ENCODE data around the gene CRLF2.
"Not testable (repeated sequence)": the region's sequence is repeated elsewhere in the genome, so short reads cannot be mapped to it uniquely, and the experiment has no call there.

The CRLF2 gene

GRCh38 chrX:1212532-1212931, at the start of gene CRLF2:
Gene CRLF2, minus strand, starts transcription at chrX:1212649. Its CDS starts 15 bp downstream, at chrX:1212634.
- no peak for DNase-seq (ENCODE audit: low spot score)

DNA sequence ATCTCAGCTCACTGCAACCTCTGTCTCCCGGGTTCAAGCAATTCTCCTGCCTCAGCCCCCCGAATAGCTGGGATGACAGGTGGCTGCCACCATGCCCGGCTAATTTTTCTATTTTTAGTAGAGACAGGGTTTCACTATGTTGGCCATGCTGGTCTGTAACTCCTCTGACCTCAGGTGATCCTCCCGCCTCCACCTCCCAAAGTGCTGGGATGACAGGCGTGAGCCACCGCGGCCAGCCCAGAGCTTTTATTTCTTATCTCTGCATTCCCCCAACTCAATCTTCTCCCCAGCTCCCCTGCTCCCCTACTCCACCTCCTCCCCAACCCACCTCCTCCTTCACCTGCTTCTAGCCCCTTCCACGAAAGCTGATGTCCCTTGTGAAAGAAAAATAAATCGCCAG, 49.3 kb upstream of the CRLF2 start:
- not testable (repeated sequence) for DNase-seq (ENCODE audit: low spot score)

DNA sequence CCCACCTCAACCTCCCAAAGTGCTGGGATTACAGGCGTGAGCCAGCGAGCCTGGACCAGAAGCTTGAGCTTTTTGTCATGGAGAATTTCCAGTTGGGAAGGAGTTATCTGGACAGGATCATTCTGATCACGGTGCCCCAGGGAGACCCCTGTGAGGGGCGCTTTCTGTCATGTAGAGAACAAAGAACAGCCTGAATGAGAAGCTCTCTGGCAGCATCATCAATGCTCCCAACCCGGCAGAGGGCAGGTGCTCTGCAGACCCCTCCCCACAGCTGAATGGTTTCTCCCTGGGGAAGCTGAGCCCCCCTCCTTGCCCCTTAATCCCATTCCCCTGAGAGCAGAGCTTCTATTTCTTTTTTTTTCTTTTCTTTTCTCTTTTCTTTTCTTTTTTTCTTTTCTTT, 48.8 kb upstream of the CRLF2 start:
- DNase-seq (ENCODE audit: low spot score): no peak

- DNase-seq (ENCODE audit: low spot score): no peak
These were observed 40.4 kb upstream of the CRLF2 start for GRCh38 chrX:1252861-1253260.

- DNase-seq (ENCODE audit: low spot score): no peak
These were observed 36.8 kb upstream of the CRLF2 start for GRCh38 chrX:1249101-1249887.

DNA sequence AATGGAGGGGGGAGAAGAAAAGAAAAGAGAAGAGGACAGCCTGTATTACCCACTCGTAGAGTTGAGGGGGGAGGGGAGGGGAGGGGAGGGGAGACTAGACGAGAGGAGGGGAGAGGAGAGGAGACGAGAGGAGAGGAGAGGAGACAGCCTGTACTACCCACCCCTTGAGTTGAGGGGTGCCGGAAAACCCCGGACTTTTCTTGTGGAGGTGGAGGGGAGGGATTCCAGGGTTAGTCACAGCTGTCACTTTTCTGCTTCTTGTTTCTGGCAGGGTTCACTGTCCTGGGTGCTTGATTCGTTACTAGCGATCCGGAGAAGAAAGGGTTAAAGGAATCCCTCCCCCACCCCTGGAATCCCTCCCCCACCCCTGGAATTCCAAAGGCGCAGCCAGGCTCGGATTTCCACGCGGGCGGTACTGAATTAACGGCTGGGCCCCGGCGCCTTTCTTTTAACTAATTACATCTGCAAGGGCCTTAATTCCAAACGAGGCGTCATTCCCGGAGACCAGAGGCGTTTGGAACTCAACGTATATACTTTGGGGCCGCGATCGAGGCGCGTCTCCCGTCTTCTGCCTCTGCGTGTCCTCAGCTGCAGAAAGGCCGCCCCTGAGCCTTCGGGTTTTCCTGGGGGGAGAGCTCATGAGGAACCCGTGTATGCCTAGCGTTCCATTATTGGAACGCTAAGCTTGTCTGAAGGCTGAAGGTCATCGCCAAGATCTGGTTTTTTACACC, 36.0 kb upstream of the CRLF2 start:
- no peak for DNase-seq (ENCODE audit: low spot score)

- peak; percentile 56 for DNase-seq (ENCODE audit: low spot score)
These were observed 34.4 kb upstream of the CRLF2 start for GRCh38 chrX:1246816-1247215.

- no peak for DNase-seq (ENCODE audit: low spot score)
These were observed 32.0 kb upstream of the CRLF2 start for GRCh38 chrX:1244164-1245076.

- DNase-seq (ENCODE audit: low spot score): no peak
These were observed 30.5 kb upstream of the CRLF2 start for GRCh38 chrX:1242891-1243402.

DNA sequence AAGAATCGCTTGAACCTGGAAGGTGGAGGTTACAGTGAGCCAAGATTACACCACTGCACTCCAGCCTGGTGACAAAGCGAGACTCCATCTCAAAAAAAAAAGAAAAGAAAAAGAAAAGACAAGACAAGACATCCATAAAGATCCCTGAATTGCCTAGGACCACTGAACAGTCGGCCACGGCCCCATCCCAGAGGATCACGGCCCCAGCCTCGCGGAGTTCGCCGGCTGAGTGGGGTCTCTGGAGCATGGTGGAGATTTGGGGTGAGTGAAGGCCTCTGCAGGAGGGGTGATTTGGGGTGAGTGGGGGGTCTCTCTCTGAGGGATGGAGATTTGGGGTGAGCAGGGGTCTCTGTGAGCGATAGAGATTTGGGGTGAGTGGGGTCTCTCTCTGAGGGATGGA, 28.1 kb upstream of the CRLF2 start:
- not testable (repeated sequence) for DNase-seq (ENCODE audit: low spot score)

DNA sequence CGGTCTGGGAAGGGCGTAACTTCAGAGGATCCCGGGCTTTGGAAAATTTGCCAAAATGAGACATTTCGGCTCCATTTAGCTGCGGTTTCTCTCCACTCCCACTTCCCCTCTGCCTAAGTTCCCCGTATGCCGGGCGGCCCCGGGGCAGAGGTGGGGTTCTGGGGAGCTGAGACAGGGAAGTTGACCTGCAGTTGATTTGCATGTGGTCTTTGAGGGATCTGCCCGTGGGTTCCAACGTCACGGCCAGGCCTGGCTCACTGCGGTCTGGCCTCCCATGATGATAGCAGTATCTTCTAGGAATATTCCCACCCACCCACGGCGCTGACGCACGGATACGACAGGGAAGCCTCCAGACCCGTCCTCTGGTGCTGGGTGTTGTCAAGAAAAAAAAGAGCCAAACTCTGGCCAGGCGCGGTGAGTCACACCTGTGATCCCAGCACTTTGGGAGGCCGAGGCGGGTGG, 27.3 kb upstream of the CRLF2 start:
- DNase-seq (ENCODE audit: low spot score): no peak

GRCh38 chrX:1231850-1232465, 19.5 kb upstream of the CRLF2 start:
- DNase-seq (ENCODE audit: low spot score): no peak

DNA sequence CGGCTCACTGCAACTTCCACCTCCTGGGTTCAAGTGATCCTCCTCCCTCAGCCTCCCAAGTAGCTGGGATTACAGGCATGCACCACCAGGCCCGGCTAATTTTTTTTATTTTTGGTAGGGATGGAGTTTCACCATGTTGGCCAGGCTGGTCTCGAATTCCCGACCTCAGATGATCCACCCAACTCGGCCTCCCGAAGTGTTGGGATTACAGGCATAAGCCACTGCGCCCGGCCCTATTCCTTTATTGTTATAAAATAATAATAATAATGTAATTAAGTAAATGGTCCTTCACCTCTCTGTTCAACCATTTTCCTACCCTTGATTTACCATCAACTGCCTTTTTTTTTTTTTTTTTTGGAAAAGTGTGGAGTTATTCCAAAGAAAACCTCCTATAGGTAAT, 15.7 kb upstream of the CRLF2 start:
- not testable (repeated sequence) for DNase-seq (ENCODE audit: low spot score)

DNA sequence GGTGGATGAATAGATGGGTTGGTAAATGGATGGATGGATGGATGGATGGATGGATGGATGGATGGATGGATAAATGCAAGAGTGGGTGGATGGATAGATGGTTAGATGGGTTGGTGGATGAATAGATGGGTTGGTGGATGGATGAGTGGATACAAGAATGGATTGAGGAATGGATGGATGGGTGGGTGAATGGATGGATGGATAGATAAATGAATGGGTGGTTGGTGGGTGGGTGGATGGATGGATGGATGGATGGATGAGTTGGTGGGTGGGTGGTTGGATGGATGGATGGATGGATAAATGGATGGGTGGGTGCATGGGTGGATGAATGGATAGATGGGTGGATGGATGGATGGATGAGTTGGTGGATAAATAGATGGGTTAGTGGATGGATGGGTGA, 13.8 kb upstream of the CRLF2 start:
- no peak for DNase-seq (ENCODE audit: low spot score)

DNA sequence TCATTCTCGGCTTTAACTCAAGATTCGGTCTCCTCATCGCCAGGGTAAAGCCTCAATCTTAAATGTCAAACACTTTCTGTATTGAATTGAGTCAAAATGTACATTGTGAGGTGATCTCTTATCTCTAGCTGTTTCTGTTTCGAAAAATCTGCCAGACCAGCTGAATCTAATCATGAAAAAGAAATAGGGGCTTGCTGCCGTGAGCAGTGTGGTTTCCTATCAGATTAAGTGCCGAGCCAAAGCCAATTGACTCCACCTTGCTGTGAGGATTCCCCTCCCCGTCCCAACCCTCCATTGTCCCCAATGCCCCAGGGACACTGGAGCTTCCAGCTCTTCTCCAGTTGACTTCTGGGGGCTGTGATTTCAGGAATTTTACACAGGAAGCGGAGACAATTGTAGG, 12.5 kb upstream of the CRLF2 start:
- no peak for DNase-seq (ENCODE audit: low spot score)

DNA sequence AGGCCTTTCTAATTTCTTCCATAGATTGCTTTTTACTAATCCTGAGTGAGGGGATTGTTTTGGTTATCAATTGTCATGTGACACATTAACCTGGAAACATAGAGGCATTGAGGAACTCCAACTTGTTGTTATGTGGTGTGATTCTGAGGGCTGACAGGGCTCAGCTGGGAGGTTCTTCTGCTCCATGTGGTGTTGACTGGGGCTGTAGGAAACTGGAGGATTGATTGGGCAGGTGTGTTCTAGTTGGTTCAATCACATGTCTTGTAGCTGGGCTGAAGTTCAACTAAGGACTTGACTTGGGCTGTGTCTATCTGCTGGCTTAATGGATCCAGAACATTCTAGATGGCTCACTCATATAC, 10.8 kb upstream of the CRLF2 start:
- DNase-seq (ENCODE audit: low spot score): no peak

DNA sequence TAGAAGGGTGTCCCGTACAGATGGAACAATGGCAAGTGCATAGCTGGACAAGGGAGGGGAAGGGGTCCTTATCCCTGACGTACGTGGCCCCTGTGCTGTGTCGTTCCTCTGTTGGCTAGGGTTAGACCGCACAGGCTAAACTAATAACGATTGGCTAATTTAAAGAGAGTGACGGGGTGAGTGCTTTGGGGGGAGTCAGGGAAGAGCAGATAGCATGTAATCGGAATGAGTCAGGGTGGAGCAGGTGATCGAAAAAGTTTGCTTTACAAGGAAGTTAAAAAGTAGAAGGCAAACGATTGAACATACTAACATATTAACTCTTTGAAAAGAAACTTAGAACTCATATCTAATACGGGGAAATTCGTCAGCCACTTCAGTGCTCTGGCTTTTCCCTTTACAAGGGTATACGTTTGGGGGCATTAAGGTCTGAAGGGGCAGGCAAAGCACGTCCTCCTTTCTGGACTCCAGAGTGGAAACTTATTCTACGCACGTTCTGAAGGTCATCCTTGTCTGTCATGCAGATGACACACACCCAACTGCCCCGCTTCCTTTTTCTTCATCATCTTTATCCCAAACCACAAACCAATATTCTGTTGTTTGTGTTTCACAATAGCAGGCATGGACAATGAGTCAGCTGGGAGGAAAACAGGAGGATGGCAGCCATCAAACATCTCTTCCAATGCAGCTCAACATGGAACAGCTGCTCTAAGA, 10.2 kb upstream of the CRLF2 start:
- no peak for DNase-seq (ENCODE audit: low spot score)

DNA sequence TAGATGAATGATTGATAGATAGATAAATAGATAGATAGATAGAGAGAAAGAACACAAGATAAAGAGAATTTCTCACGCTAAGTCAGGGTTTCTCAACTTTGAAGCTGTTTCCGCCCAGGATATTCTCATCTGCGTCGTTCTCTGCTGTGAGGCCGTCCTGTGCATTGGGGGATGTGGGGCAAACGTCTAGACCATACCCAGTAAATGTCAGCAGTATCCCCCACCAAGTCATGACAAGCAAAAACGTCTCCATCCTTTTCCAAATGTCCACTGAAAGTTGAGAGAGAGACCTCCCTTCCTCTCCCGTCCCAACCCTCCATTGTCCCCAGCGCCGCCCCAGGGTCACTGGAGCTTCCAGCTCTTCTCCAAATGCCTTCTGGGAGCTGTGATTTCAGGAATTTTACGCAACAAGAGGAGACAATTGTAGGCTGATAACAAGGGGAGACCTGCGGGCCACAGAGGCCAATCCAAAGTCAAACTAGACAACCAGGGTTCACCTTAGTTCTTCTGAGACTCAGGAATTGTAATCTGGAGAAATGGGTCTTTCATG, 8.9 kb upstream of the CRLF2 start:
- DNase-seq (ENCODE audit: low spot score): no peak

DNA sequence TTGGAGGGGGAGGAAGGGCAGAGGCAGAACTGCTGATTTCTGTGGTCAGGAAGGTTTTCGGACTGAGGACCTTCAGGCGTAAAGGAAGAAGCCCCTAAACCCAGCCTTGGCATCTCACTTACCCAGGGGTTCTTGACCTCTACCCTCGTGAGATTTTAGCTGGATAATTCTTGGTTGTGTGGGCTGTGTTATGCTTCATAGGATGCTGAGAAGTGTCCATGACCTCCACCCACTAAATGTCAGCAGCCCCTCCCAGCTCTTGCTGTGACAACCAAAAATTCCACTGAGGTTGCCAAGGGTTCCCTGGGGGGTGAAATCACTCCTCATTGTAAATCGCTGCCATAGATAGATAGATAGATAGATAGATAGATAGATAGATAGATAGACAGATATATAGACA, 5.8 kb upstream of the CRLF2 start:
- DNase-seq (ENCODE audit: low spot score): no peak

DNA sequence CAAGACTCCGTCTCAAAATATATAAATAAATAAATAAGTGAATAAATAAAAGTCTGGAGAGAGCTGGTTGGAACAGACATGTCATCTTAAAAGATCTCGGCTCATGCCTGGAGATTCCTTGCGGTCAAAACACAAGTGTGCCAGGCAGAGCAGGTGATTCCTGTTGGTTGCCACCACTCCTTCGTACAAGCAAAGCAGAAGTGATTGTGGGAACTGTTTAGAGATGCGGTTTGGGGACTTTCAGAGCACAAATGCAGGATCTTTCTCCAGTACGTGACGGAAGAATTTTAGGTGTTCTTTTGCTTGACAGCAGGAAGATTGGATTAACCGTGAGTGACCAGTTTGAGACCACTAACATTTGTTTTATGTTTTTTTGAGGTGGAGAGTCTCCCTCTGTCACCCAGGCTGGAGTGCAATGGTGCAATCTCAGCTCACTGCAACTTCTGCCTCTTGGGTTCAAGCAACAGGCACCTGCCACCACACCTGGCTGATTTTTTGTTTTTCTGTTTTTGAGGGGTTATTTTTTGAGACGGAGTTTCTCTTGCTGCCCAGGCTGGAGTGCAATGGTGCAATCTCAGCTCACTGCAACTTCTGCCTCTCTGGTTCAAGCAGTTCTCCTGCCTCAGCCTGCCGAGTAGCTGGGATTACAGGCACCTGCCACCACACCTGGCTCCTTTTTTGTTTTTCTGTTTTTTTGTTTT, 2.8 kb upstream of the CRLF2 start:
- no peak for DNase-seq (ENCODE audit: low spot score)

Measured in AG08395 (cell line).